GM23338 (cell line): ENCODE results near the gene MTMR6. TPM values are rescaled to one million over a fixed set of nuclear protein-coding genes. Genes with fewer than 3 reads are reported as not detected.

Experiments used
- ATAC-seq: fragments of 200-7000 bp; cut with Tn5 transposase; 3 replicates; pipeline ENCODE4 v1.9.1; 2020
- DNase-seq: peaks from one replicate; pipeline ENCODE4 v3.0.0-alpha.2; 2015; ENCODE audit warnings: low spot score
- H2AFZ ChIP-seq: fragments of 200-600 bp; sonication (generic); 2 replicates; pipeline ENCODE4 v1.8.0; 2016; ENCODE audit warnings: antibody characterized with exemption, mild to moderate bottlenecking, moderate library complexity
- H3F3A ChIP-seq: fragments of 200-600 bp; sonication (generic); replicated peaks from 2 replicates; pipeline ENCODE4 v1.8.0; 2017; ENCODE audit warnings: antibody characterized with exemption, mixed run types, low read depth
- H3K27ac ChIP-seq: fragments of 200-600 bp; sonication (generic); 2 replicates; pipeline ENCODE4 v1.6.1; 2016; ENCODE audit warnings: low read depth
- H3K27me3 ChIP-seq: fragments of 200-600 bp; sonication (generic); 2 replicates; pipeline ENCODE4 v1.8.0; 2016; ENCODE audit warnings: mild to moderate bottlenecking, mixed run types, moderate library complexity; ENCODE audit not compliant: insufficient read depth
- H3K36me3 ChIP-seq: fragments of 200-600 bp; sonication (generic); 2 replicates; pipeline ENCODE4 v1.8.0; 2016; ENCODE audit warnings: mild to moderate bottlenecking; ENCODE audit not compliant: insufficient read depth
- H3K4me1 ChIP-seq: fragments of 200-600 bp; sonication (generic); 2 replicates; pipeline ENCODE4 v1.8.0; 2016; ENCODE audit warnings: mild to moderate bottlenecking, moderate library complexity; ENCODE audit not compliant: insufficient read depth
- H3K4me2 ChIP-seq: fragments of 200-600 bp; sonication (generic); 2 replicates; pipeline ENCODE4 v1.7.1; 2017; ENCODE audit warnings: mixed run types
- H3K4me3 ChIP-seq: fragments of 200-600 bp; sonication (generic); 2 replicates; pipeline ENCODE4 v1.6.1; 2016; ENCODE audit warnings: mixed run types
- H3K79me2 ChIP-seq: fragments of 200-600 bp; sonication (generic); replicated peaks from 2 replicates; pipeline ENCODE4 v1.8.0; 2017; ENCODE audit warnings: mild to moderate bottlenecking; ENCODE audit not compliant: insufficient read depth
- H3K9me2 ChIP-seq: fragments of 200-600 bp; sonication (generic); 2 replicates; pipeline ENCODE4 v1.8.0; 2017; ENCODE audit not compliant: insufficient read depth
- H4K20me1 ChIP-seq: fragments of 200-600 bp; sonication (generic); replicated peaks from 2 replicates; pipeline ENCODE4 v1.8.0; 2017; ENCODE audit warnings: mild to moderate bottlenecking; ENCODE audit not compliant: insufficient read depth
- H3K27ac Mint-ChIP-seq: 2 replicates; pipeline ENCODE4 v1.8.0; 2020; ENCODE audit warnings: inconsistent platforms, mild to moderate bottlenecking, moderate library complexity, mixed read lengths
- H3K27me3 Mint-ChIP-seq: 3 replicates; pipeline ENCODE4 v1.8.0; 2022; ENCODE audit warnings: low read depth, mild to moderate bottlenecking, moderate library complexity, mixed read lengths, inconsistent platforms; ENCODE audit not compliant: insufficient read depth, poor library complexity
- H3K36me3 Mint-ChIP-seq: 3 replicates; pipeline ENCODE4 v1.8.0; 2021; ENCODE audit warnings: low read depth, mild to moderate bottlenecking, inconsistent platforms, moderate library complexity, mixed read lengths
- H3K4me1 Mint-ChIP-seq: 3 replicates; pipeline ENCODE4 v1.8.0; 2020; ENCODE audit warnings: mild to moderate bottlenecking, inconsistent platforms, mixed read lengths
- H3K4me3 Mint-ChIP-seq: 3 replicates; pipeline ENCODE4 v1.8.0; 2021; ENCODE audit warnings: moderate library complexity, mild to moderate bottlenecking, inconsistent platforms, mixed read lengths
- H3K9me3 Mint-ChIP-seq: 3 replicates; pipeline ENCODE4 v1.8.0; 2020; ENCODE audit warnings: moderate library complexity, mild to moderate bottlenecking, inconsistent platforms, mixed read lengths
- CREB1 ChIP-seq: fragments of 250-450 bp; sonication (Bioruptor Pico); IDR thresholded peaks from 2 replicates; pipeline ENCODE4 v1.5.0; 2020; ENCODE audit warnings: low read depth, mild to moderate bottlenecking, moderate library complexity
- ETS1 ChIP-seq: IDR thresholded peaks from 2 replicates; pipeline ENCODE4 v1.6.1; 2016; ENCODE audit warnings: antibody characterized with exemption
- NANOG ChIP-seq: IDR thresholded peaks from 2 replicates; pipeline ENCODE4 v1.6.1; 2016; ENCODE audit warnings: antibody characterized with exemption, borderline replicate concordance
- POLR2AphosphoS5 ChIP-seq: IDR thresholded peaks from 2 replicates; pipeline ENCODE4 v1.6.1; 2016; ENCODE audit warnings: antibody characterized with exemption, low read depth
- ZNF114 ChIP-seq: fragments of 250-450 bp; sonication (Bioruptor Pico); IDR thresholded peaks from 2 replicates; pipeline ENCODE4 v1.5.0; 2020; ENCODE audit warnings: mild to moderate bottlenecking, moderate library complexity
- ZNF331 ChIP-seq: fragments of 250-450 bp; sonication (Bioruptor Pico); IDR thresholded peaks from 2 replicates; pipeline ENCODE4 v1.5.0; 2020; ENCODE audit warnings: low read depth, mild to moderate bottlenecking, moderate library complexity
- polyA plus RNA-seq: library from polyadenylated mRNA; unstranded; fragments of >200 nt; fragmentation: Nextera tagmentation; extraction: Ambion mirVana; gene quantifications from 2 replicates; pipeline ENCODE4 v1.2.1, GENCODE V29; 2016
- total RNA-seq: library from RNA; depleted of rRNA; stranded (reverse); fragments of >200 nt; shearing (Covaris generic); gene quantifications from 2 replicates; pipeline ENCODE4 v1.2.3, GENCODE V29; 2014
- TF ChIP-seq, protein P1 (sequence below), 2 experiments: fragments of 200-600 bp in 1 of 2; sonication (generic) in 1 of 2; conservative IDR thresholded peaks; 2 replicates each; pipeline versions ENCODE4 v1.5.1 to v1.6.1; 2016 to 2017; ENCODE audit warnings: antibody characterized with exemption in 2 of 2, low read depth in 2 of 2, mild to moderate bottlenecking in 2 of 2, moderate library complexity in 1 of 2
- TF ChIP-seq, protein P2 (sequence below): IDR thresholded peaks from one replicate; pipeline ENCODE4 v1.6.1; 2018; ENCODE audit warnings: antibody characterized with exemption; ENCODE audit not compliant: unreplicated experiment

The MTMR6 gene
- total and polyA plus RNA-seq, 2 experiments from 2014 or later: 4.6 to 9.5 TPM

- no peak overlapping the region for H3K27ac Mint-ChIP-seq
- Histone ChIP-seq H3K4me2 (no peak overlapping the region), H3K9me2 (no peaks in the 10 kb centered on the region; the same call in 1 of the 2 replicates), H3K27me3 (no peaks in the 10 kb centered on the region), H4K20me1 (no peaks in the 10 kb centered on the region), H3K27ac (no peak overlapping the region), H3K36me3 (no peaks in the 10 kb centered on the region), H3K4me1 (no peaks in the 10 kb centered on the region), H3K4me3 (no peak overlapping the region), H3F3A (no peaks in the 10 kb centered on the region), H2AFZ (no peak overlapping the region), H3K79me2 (no peaks in the 10 kb centered on the region)
- no peaks in the 10 kb centered on the region for H3K36me3 Mint-ChIP-seq
- H3K4me3 Mint-ChIP-seq: no peak overlapping the region
- no peaks in the 10 kb centered on the region; the same call in 2 of the 3 replicates for H3K4me1 Mint-ChIP-seq
- H3K9me3 Mint-ChIP-seq: no peaks in the 10 kb centered on the region
- peak; percentile 30 for DNase-seq
- ATAC-seq: peak; percentile 79
- no peak for TF ChIP-seq CREB1 (CRISPR knock-in tag)
- TF ChIP-seq, protein P1, sequence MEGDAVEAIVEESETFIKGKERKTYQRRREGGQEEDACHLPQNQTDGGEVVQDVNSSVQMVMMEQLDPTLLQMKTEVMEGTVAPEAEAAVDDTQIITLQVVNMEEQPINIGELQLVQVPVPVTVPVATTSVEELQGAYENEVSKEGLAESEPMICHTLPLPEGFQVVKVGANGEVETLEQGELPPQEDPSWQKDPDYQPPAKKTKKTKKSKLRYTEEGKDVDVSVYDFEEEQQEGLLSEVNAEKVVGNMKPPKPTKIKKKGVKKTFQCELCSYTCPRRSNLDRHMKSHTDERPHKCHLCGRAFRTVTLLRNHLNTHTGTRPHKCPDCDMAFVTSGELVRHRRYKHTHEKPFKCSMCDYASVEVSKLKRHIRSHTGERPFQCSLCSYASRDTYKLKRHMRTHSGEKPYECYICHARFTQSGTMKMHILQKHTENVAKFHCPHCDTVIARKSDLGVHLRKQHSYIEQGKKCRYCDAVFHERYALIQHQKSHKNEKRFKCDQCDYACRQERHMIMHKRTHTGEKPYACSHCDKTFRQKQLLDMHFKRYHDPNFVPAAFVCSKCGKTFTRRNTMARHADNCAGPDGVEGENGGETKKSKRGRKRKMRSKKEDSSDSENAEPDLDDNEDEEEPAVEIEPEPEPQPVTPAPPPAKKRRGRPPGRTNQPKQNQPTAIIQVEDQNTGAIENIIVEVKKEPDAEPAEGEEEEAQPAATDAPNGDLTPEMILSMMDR (conservative IDR thresholded peaks at IDR 0.05; ENCODE audit: low read depth in 2 of 2): 0 out of 4 replicates have a peak, but pooled peaks of 1 of the 2 experiments have one; percentile 17
- peaks cover 7% of the 10 kb centered on the region for H3K27me3 Mint-ChIP-seq
Measured at GRCh38 chr13:25225970-25226369, 61.3 kb downstream of the MTMR6 start.

GRCh38 chr13:25224151-25224550, 63.1 kb downstream of the MTMR6 start:
- Histone ChIP-seq H3K9me2 (no peaks in the 10 kb centered on the region; the same call in 1 of the 2 replicates), H3K79me2 (no peaks in the 10 kb centered on the region), H3F3A (no peaks in the 10 kb centered on the region), H3K4me2 (no peak overlapping the region), H3K36me3 (no peaks in the 10 kb centered on the region), H2AFZ (no peak overlapping the region), H4K20me1 (no peaks in the 10 kb centered on the region), H3K27ac (no peak overlapping the region), H3K4me1 (peaks cover 2% of the 10 kb centered on the region; the same call in 1 of the 2 replicates), H3K27me3 (no peaks in the 10 kb centered on the region), H3K4me3 (no peak overlapping the region)
- Mint-ChIP-seq H3K4me1 (no peaks in the 10 kb centered on the region), H3K36me3 (no peaks in the 10 kb centered on the region), H3K27me3 (peaks cover 7% of the 10 kb centered on the region), H3K27ac (no peak overlapping the region), H3K9me3 (no peaks in the 10 kb centered on the region), H3K4me3 (no peak overlapping the region)
- ATAC-seq: no peak
- TF ChIP-seq POLR2AphosphoS5 (no peak), ZNF331 (CRISPR knock-in tag) (no peak), ZNF114 (no peak), NANOG (no peak), ETS1 (no peak)
- TF ChIP-seq, protein P1 (conservative IDR thresholded peaks at IDR 0.05; ENCODE audit: low read depth in 2 of 2): no peak
- TF ChIP-seq, protein P2, sequence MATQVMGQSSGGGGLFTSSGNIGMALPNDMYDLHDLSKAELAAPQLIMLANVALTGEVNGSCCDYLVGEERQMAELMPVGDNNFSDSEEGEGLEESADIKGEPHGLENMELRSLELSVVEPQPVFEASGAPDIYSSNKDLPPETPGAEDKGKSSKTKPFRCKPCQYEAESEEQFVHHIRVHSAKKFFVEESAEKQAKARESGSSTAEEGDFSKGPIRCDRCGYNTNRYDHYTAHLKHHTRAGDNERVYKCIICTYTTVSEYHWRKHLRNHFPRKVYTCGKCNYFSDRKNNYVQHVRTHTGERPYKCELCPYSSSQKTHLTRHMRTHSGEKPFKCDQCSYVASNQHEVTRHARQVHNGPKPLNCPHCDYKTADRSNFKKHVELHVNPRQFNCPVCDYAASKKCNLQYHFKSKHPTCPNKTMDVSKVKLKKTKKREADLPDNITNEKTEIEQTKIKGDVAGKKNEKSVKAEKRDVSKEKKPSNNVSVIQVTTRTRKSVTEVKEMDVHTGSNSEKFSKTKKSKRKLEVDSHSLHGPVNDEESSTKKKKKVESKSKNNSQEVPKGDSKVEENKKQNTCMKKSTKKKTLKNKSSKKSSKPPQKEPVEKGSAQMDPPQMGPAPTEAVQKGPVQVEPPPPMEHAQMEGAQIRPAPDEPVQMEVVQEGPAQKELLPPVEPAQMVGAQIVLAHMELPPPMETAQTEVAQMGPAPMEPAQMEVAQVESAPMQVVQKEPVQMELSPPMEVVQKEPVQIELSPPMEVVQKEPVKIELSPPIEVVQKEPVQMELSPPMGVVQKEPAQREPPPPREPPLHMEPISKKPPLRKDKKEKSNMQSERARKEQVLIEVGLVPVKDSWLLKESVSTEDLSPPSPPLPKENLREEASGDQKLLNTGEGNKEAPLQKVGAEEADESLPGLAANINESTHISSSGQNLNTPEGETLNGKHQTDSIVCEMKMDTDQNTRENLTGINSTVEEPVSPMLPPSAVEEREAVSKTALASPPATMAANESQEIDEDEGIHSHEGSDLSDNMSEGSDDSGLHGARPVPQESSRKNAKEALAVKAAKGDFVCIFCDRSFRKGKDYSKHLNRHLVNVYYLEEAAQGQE: no peak
- DNase-seq: no peak
